ENCODE measurements around the gene MGMT.

The MGMT gene

GRCh38 chr10:129627442-129627841 lies 160.4 kb downstream of the MGMT start:
- DNase-seq (ENCODE audit: low read depth, low spot score) = no peak
- in situ Hi-C loops (cut with HindIII; ENCODE audit: low sequenced_read_pairs) = no loop called here

GRCh38 chr10:129628823-129629222 lies 161.8 kb downstream of the MGMT start:
- TF ChIP-seq CTCF (IDR thresholded peaks at IDR 0.05; ENCODE audit: low read depth, low read length) = no peak
- in situ Hi-C loops (cut with HindIII; ENCODE audit: low sequenced_read_pairs) = no loop called here
- no peak overlapping the region for H3K4me3 ChIP-seq (ENCODE audit: low read depth, low read length)
- DNase-seq (ENCODE audit: low read depth, low spot score) = no peak

More at GRCh38 chr10:129627442-129627841, 160.4 kb downstream of the MGMT start:
- TF ChIP-seq CTCF (IDR thresholded peaks at IDR 0.05; ENCODE audit: low read depth, low read length) = no peak
- no peak overlapping the region for H3K4me3 ChIP-seq (ENCODE audit: low read depth, low read length)

GRCh38 chr10:129629911-129630310 lies 162.9 kb downstream of the MGMT start:
- in situ Hi-C loops (cut with HindIII; ENCODE audit: low sequenced_read_pairs) = no loop called here
- DNase-seq (ENCODE audit: low read depth, low spot score) = no peak
- H3K4me3 ChIP-seq (ENCODE audit: low read depth, low read length) = no peak overlapping the region

GRCh38 chr10:129631006-129631405 lies 164.0 kb downstream of the MGMT start:
- in situ Hi-C loops (cut with HindIII; ENCODE audit: low sequenced_read_pairs) = no loop called here
- DNase-seq (ENCODE audit: low read depth, low spot score) = no peak

More at GRCh38 chr10:129629911-129630310, 162.9 kb downstream of the MGMT start:
- no peak for TF ChIP-seq CTCF (IDR thresholded peaks at IDR 0.05; ENCODE audit: low read depth, low read length)

GRCh38 chr10:129631870-129632623 lies 165.0 kb downstream of the MGMT start:
- H3K4me3 ChIP-seq (ENCODE audit: low read depth, low read length) = no peak overlapping the region
- no peak for TF ChIP-seq CTCF (IDR thresholded peaks at IDR 0.05; ENCODE audit: low read depth, low read length)
- in situ Hi-C loops (cut with HindIII; ENCODE audit: low sequenced_read_pairs) = no loop called here
- DNase-seq (ENCODE audit: low read depth, low spot score) = no peak

More at GRCh38 chr10:129631006-129631405, 164.0 kb downstream of the MGMT start:
- no peak overlapping the region for H3K4me3 ChIP-seq (ENCODE audit: low read depth, low read length)
- no peak for TF ChIP-seq CTCF (IDR thresholded peaks at IDR 0.05; ENCODE audit: low read depth, low read length)

- no peak for TF ChIP-seq CTCF (IDR thresholded peaks at IDR 0.05; ENCODE audit: low read depth, low read length)
These were observed 170.0 kb downstream of the MGMT start for GRCh38 chr10:129637010-129637409.

More at GRCh38 chr10:129637010-129637409, 170.0 kb downstream of the MGMT start:
- DNase-seq (ENCODE audit: low read depth, low spot score) = no peak
- no peak overlapping the region for H3K4me3 ChIP-seq (ENCODE audit: low read depth, low read length)
- in situ Hi-C loops (cut with HindIII; ENCODE audit: low sequenced_read_pairs) = no loop called here

Data from astrocyte of the spinal cord (primary cell).